GM21619 (cell line): ENCODE data around the gene CEACAM16.

Experiments used
- ATAC-seq: cut with Tn5 transposase; IDR thresholded peaks from one replicate; pipeline ENCODE4 v1.9.1; 2021; ENCODE audit not compliant: unreplicated experiment

CEACAM16 gene

DNA sequence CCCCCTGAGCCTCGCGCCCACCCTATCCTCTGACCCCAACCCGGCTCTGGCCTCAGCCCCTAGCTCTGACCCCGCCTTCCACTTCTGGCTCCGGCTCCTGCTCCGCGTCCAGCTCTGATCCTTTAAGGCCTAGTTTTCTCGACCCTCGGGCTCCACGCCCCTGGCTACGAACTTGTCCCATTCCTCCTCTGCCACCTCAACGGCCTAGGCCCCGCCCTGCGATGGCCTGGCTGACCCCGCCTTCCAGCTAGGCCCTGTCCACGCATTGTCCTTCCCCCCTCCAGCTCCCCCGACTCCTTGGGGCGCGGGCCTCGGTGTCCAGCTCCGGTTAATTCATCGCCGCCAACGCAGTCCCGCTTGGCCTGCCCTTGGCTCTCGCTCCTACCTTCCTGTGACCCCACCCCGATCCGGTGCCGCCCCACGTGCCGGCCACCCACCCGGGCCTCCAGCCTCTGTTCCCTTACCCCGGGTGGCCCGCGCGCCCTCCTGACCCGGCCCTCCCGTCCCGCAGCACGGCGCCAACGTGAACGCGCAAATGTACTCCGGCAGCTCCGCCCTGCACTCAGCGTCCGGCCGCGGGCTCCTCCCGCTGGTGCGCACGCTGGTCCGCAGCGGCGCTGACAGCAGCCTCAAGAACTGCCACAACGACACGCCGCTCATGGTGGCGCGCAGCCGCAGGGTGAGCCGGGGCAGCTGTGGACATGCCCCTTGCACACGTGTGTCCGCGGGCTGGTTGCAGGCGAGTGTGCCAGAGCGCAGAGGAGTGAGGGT, 59.0 kb downstream of the CEACAM16 start:
- ATAC-seq, result no peak

DNA sequence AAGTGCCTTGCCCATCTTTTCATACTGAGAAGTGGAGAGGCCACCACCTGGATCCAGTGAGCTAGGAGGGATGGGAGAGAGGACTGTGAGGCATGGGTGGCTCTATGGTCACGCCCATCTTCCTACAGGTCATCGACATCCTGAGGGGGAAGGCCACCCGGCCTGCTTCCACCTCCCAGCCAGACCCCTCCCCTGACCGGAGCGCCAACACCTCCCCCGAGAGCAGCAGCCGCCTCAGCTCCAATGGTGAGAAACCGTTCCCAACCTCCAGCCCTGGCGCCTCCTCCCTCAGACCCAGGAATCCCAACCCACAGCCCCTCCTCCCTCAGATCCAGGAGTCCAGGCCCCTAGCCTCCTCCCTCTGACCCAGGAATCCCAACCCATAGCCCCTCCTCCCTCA, 59.6 kb downstream of the CEACAM16 start:
- no peak for ATAC-seq

DNA sequence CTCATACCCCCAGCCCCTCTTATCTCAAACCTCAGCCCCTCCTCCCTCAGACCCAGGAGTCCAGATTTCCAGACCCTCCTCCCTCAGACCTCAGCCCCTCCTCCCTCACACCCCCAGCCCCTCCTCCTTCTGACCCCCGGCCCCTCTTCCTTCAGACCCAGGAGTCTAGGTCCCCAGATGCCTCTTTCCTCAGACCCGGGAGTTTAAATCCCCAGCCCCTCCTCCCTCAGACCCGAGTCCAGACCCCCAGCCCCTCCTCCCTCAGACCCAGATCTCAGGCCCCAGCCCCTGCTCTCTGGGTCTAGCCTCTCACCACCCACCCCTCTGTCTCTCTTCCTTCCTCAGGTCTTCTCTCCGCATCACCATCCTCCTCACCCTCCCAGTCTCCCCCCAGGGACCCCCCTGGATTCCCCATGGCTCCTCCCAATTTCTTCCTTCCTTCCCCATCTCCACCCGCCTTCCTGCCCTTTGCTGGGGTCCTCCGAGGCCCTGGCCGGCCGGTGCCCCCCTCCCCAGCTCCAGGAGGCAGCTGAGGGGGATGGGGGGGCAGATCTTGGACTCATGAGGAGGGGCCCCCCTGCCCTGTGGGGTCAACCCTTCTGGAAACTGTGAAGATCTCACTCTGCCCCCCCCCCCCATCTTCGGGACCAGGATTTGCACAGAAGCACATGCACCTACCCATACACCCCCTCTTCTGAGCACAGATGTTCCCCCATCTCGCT, 60.3 kb downstream of the CEACAM16 start:
- ATAC-seq, result no peak
